ENCODE data around the gene SIPA1. TPM values are rescaled to one million over a fixed set of nuclear protein-coding genes. Genes with fewer than 3 reads are reported as not detected.

Gene SIPA1
- total and polyA plus RNA-seq, 2 of the 8 experiments (the other 6 are each of a cell fraction or from before 2014, with no cell fraction given), result 35.3 to 72.2 TPM

DNA sequence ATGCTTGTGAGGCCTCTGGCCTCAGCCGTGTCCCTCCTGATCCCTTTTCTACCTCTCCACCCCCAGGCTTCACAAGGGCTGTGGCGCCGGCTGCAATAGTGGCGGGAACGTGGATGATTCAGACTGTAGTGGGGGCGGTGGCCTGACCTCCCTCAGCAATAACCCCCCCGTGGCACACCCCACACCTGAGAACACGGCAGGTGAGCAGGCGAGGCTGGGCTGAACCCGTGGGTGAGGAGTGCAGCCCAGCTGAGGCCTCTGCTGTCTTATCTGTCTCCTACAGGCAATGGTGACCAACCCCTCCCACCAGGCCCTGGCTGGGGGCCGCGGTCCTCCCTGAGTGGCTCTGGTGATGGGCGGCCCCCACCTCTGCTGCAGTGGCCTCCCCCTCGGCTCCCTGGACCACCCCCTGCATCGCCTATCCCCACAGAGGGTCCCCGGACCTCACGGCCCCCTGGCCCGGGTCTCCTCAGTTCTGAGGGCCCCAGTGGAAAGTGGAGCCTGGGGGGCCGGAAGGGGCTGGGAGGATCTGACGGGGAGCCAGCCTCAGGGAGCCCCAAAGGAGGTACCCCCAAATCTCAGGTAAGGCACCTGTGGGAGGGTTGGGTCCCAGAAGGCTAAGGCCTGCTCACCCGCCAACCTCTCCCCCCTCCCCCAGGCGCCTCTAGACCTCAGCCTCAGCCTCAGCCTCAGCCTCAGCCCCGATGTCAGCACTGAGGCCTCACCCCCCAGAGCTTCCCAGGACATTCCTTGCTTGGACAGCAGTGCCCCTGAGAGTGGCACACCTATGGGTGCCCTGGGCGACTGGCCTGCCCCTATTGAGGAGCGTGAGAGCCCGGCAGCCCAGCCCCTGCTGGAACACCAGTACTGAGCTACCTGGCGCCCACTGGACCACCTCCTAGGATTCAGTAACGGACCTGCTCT lies 1.5 kb upstream of the SIPA1 start (continued):
- TF ChIP-seq, protein P1, sequence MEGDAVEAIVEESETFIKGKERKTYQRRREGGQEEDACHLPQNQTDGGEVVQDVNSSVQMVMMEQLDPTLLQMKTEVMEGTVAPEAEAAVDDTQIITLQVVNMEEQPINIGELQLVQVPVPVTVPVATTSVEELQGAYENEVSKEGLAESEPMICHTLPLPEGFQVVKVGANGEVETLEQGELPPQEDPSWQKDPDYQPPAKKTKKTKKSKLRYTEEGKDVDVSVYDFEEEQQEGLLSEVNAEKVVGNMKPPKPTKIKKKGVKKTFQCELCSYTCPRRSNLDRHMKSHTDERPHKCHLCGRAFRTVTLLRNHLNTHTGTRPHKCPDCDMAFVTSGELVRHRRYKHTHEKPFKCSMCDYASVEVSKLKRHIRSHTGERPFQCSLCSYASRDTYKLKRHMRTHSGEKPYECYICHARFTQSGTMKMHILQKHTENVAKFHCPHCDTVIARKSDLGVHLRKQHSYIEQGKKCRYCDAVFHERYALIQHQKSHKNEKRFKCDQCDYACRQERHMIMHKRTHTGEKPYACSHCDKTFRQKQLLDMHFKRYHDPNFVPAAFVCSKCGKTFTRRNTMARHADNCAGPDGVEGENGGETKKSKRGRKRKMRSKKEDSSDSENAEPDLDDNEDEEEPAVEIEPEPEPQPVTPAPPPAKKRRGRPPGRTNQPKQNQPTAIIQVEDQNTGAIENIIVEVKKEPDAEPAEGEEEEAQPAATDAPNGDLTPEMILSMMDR (IDR thresholded peaks at IDR 0.05; ENCODE audit: control extremely low read depth in 1 of 3, insufficient read depth in 1 of 3, low read depth in 1 of 3, low read length in 3 of 3), result no peak
- TF ChIP-seq, protein P2, sequence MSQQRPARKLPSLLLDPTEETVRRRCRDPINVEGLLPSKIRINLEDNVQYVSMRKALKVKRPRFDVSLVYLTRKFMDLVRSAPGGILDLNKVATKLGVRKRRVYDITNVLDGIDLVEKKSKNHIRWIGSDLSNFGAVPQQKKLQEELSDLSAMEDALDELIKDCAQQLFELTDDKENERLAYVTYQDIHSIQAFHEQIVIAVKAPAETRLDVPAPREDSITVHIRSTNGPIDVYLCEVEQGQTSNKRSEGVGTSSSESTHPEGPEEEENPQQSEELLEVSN (IDR thresholded peaks at IDR 0.05), result no peak
- TF ChIP-seq CREB1 (IDR thresholded peaks at IDR 0.05) (no peak), CTBP2 (IDR thresholded peaks at IDR 0.05; ENCODE audit: borderline replicate concordance, insufficient read depth, insufficient read length, low read length) (no peak), RFX5 (IDR thresholded peaks at IDR 0.05; ENCODE audit: borderline replicate concordance, low read depth, low read length) (no peak), SIX5 (IDR thresholded peaks at IDR 0.05; ENCODE audit: low read depth, low read length) (no peak), CBX8 (IDR thresholded peaks at IDR 0.05; ENCODE audit: borderline replicate concordance, low read depth, low read length) (no peak), TBP (IDR thresholded peaks at IDR 0.05; ENCODE audit: low read depth, low read length) (no peak)

Data from H1 (cell line).